ENCODE data around the gene SMAD1. TPM values are rescaled to one million over a fixed set of nuclear protein-coding genes. Genes with fewer than 3 reads are reported as not detected.

SMAD1 gene
- total RNA-seq, 1 donor from 2014 or later: 26.3 TPM

GRCh38 chr4:145533961-145534360 lies 52.3 kb downstream of the SMAD1 start:
- no peak for TF ChIP-seq CTCF (IDR thresholded peaks at IDR 0.05; ENCODE audit: unreplicated experiment)
- no peaks in the 10 kb centered on the region for H3K9me3 Mint-ChIP-seq (ENCODE audit: low read depth)
- no peak for DNase-seq (ENCODE audit: low spot score, unreplicated experiment)
- H3K36me3 Mint-ChIP-seq (ENCODE audit: insufficient read depth): no peaks in the 10 kb centered on the region
- H3K4me1 Mint-ChIP-seq (ENCODE audit: low read depth): peaks cover 2% of the 10 kb centered on the region
- H3K27me3 Mint-ChIP-seq: no peaks in the 10 kb centered on the region
- H3K4me3 Mint-ChIP-seq (ENCODE audit: low read depth): no peak overlapping the region
- H3K27ac Mint-ChIP-seq: no peak overlapping the region

GRCh38 chr4:145535202-145535601 lies 53.5 kb downstream of the SMAD1 start:
- Mint-ChIP-seq H3K27ac (no peak overlapping the region), H3K4me1 (ENCODE audit: low read depth) (peaks cover 2% of the 10 kb centered on the region), H3K9me3 (ENCODE audit: low read depth) (no peaks in the 10 kb centered on the region), H3K36me3 (ENCODE audit: insufficient read depth) (no peaks in the 10 kb centered on the region), H3K27me3 (no peaks in the 10 kb centered on the region), H3K4me3 (ENCODE audit: low read depth) (no peak overlapping the region)
- no peak for DNase-seq (ENCODE audit: low spot score, unreplicated experiment)
- no peak for TF ChIP-seq CTCF (IDR thresholded peaks at IDR 0.05; ENCODE audit: unreplicated experiment)

GRCh38 chr4:145536044-145536443 lies 54.4 kb downstream of the SMAD1 start:
- Mint-ChIP-seq H3K4me3 (ENCODE audit: low read depth) (no peak overlapping the region), H3K9me3 (ENCODE audit: low read depth) (no peaks in the 10 kb centered on the region), H3K27me3 (no peaks in the 10 kb centered on the region), H3K27ac (no peak overlapping the region), H3K36me3 (ENCODE audit: insufficient read depth) (no peaks in the 10 kb centered on the region), H3K4me1 (ENCODE audit: low read depth) (peaks cover 2% of the 10 kb centered on the region)
- no peak for TF ChIP-seq CTCF (IDR thresholded peaks at IDR 0.05; ENCODE audit: unreplicated experiment)
- DNase-seq (ENCODE audit: low spot score, unreplicated experiment): no peak

- Mint-ChIP-seq H3K4me3 (ENCODE audit: low read depth) (no peak overlapping the region), H3K27me3 (no peaks in the 10 kb centered on the region), H3K4me1 (ENCODE audit: low read depth) (peaks cover 2% of the 10 kb centered on the region), H3K27ac (no peak overlapping the region), H3K36me3 (ENCODE audit: insufficient read depth) (peaks cover 4% of the 10 kb centered on the region), H3K9me3 (ENCODE audit: low read depth) (no peaks in the 10 kb centered on the region)
- no peak for DNase-seq (ENCODE audit: low spot score, unreplicated experiment)
- TF ChIP-seq CTCF (IDR thresholded peaks at IDR 0.05; ENCODE audit: unreplicated experiment): no peak
Observed at GRCh38 chr4:145538596-145538995, 56.9 kb downstream of the SMAD1 start.

GRCh38 chr4:145539671-145540070 lies 58.0 kb downstream of the SMAD1 start:
- TF ChIP-seq CTCF (IDR thresholded peaks at IDR 0.05; ENCODE audit: unreplicated experiment): no peak

More at GRCh38 chr4:145539671-145540070, 58.0 kb downstream of the SMAD1 start:
- H3K36me3 Mint-ChIP-seq (ENCODE audit: insufficient read depth): peaks cover 4% of the 10 kb centered on the region
- no peak overlapping the region for H3K27ac Mint-ChIP-seq
- H3K4me3 Mint-ChIP-seq (ENCODE audit: low read depth): no peak overlapping the region
- DNase-seq (ENCODE audit: low spot score, unreplicated experiment): no peak
- H3K4me1 Mint-ChIP-seq (ENCODE audit: low read depth): peaks cover 4% of the 10 kb centered on the region
- H3K9me3 Mint-ChIP-seq (ENCODE audit: low read depth): no peaks in the 10 kb centered on the region
- H3K27me3 Mint-ChIP-seq: no peaks in the 10 kb centered on the region

All from progenitor cell of endocrine pancreas (in vitro differentiated cells).